ENCODE measurements around the gene CD28. TPM values are rescaled to one million over a fixed set of nuclear protein-coding genes. Genes with fewer than 3 reads are reported as not detected.

CD28 gene
- polyA plus RNA-seq, 1 donor from 2014 or later = not detected

GRCh38 chr2:203787979-203788378, 81.5 kb downstream of the CD28 start:
- no peak overlapping the region for H3K9ac ChIP-seq (ENCODE audit: low read length)
- TF ChIP-seq MXI1 (conservative IDR thresholded peaks at IDR 0.05; ENCODE audit: poor library complexity, severe bottlenecking) (no peak), SMC3 (conservative IDR thresholded peaks at IDR 0.05; ENCODE audit: poor library complexity) (no peak), TAF1 (IDR thresholded peaks at IDR 0.05; ENCODE audit: low read depth) (no peak), POLR2AphosphoS5 (IDR thresholded peaks at IDR 0.05) (no peak), RAD21 (conservative IDR thresholded peaks at IDR 0.05) (no peak), EP300 (conservative IDR thresholded peaks at IDR 0.05; ENCODE audit: poor library complexity, severe bottlenecking) (no peak)
- no peak overlapping the region for H3K27ac ChIP-seq (ENCODE audit: low read length)
- H3K27me3 ChIP-seq (ENCODE audit: insufficient read depth, low read depth, low read length) = no peaks in the 10 kb centered on the region
- no peaks in the 10 kb centered on the region for H4K20me1 ChIP-seq (ENCODE audit: insufficient read depth)
- H3K9me3 ChIP-seq (ENCODE audit: low read length) = no peaks in the 10 kb centered on the region
- H3K79me2 ChIP-seq (replicated peaks; ENCODE audit: insufficient read depth, low read length) = no peaks in the 10 kb centered on the region
- H3K4me2 ChIP-seq (ENCODE audit: low read length) = no peak overlapping the region
- no peak overlapping the region for H3K4me3 ChIP-seq (ENCODE audit: low read length)
- H2AFZ ChIP-seq (ENCODE audit: low read depth, low read length) = no peak overlapping the region
- no peaks in the 10 kb centered on the region for H3F3A ChIP-seq (ENCODE audit: insufficient read depth, low read length, poor library complexity, severe bottlenecking)
- no peaks in the 10 kb centered on the region for H3K9me2 ChIP-seq (ENCODE audit: insufficient read depth, low read length)
- no peaks in the 10 kb centered on the region for H3K36me3 ChIP-seq (ENCODE audit: insufficient read depth, low read length)

Small RNA genes lying within 50 kb of the gene (small RNA-seq; reads per million reads assigned to genes)
- gene AC125238.1 = 0 reads per million in 3 experiments
- 0 reads per million in 3 experiments for gene RNU6-474P

Other genes with a start within 250 kb of the CD28 start
- 13.9 and 17.9 TPM in 2 replicates for gene RAPH1, start 171.3 kb upstream of the CD28 start, polyA plus RNA-seq
- not detected in 2 replicates for gene CTLA4, start 161.1 kb downstream of the CD28 start, polyA plus RNA-seq
- not detected in 2 replicates for gene ICOS, start 230.1 kb downstream of the CD28 start, polyA plus RNA-seq

All from neural cell (in vitro differentiated cells).